HepG2 (cell line): Measurements from ENCODE around the gene CNDP1. TPM values are rescaled to one million over a fixed set of nuclear protein-coding genes. Genes with fewer than 3 reads are reported as not detected.

Experiments used
- ATAC-seq: fragments of 200-7000 bp; cut with Tn5 transposase; 3 replicates; pipeline ENCODE4 v1.9.1; 2020; ENCODE audit warnings: mild to moderate bottlenecking, moderate library complexity
- BruUV-seq: library from RNA; stranded (reverse); fragments of 400-500 nt; replicated peaks from 2 replicates; lab custom pipeline; 2021; lab: Mats Ljungman, UMichigan
- CTCF ChIA-PET: fragments of 300-600 bp; formaldehyde crosslinking; extraction: SDS; loops from one replicate; lab custom pipeline; 2021; ENCODE audit warnings: low total read pairs, inconsistent platforms, low intra/inter-chr PET ratio; lab: Yijun Ruan, JAX
- POLR2A ChIA-PET: fragments of 350-600 bp; sonication (Branson Sonifier 250); formaldehyde crosslinking; loops from one replicate; lab custom pipeline; 2020; ENCODE audit warnings: antibody characterized with exemption, inconsistent platforms; lab: Yijun Ruan, JAX
- DNase-seq: peaks from one replicate; pipeline ENCODE4 v3.0.0-alpha.2; 2015; ENCODE audit warnings: low spot score
- FAIRE-seq: peaks from 3 replicates; lab custom pipeline; 2011; peaks lifted over from hg19 to GRCh38; lab: Jason Lieb, UNC
- H2AFZ ChIP-seq: one replicate; pipeline ENCODE4 v1.6.1; 2011; ENCODE audit warnings: low read length, inconsistent platforms
- H3K27ac ChIP-seq: fragments of 300-600 bp; 3 replicates; pipeline ENCODE4 v1.8.0; 2011; ENCODE audit warnings: mixed run types, mild to moderate bottlenecking, mixed read lengths, low read length, inconsistent platforms; ENCODE audit not compliant: insufficient read depth; ENCODE audit errors: extremely low read length
- H3K27me3 ChIP-seq, 2 experiments: fragments of 200-600 bp in 1 of 2; 2 replicates in 1 of 2; 3 replicates in 1 of 2; pipeline versions ENCODE4 v1.6.0 to v1.8.0; 2011; ENCODE audit warnings: low read length in 2 of 2, mild to moderate bottlenecking in 2 of 2, moderate library complexity in 2 of 2, inconsistent platforms in 1 of 2; ENCODE audit not compliant: insufficient read depth in 2 of 2, control insufficient read depth in 1 of 2
- H3K36me3 ChIP-seq, 2 experiments: fragments of 200-600 bp in 1 of 2; replicated peaks in 1 of 2; 2 replicates in 1 of 2; 3 replicates in 1 of 2; pipeline versions ENCODE4 v1.5.1 to v1.8.0; 2011; ENCODE audit warnings: low read length in 2 of 2, inconsistent platforms in 1 of 2; ENCODE audit not compliant: insufficient read depth in 2 of 2, control insufficient read depth in 1 of 2
- H3K4me1 ChIP-seq: 2 replicates; pipeline ENCODE4 v1.5.1; 2012; ENCODE audit warnings: low read length, inconsistent platforms; ENCODE audit not compliant: insufficient read depth
- H3K4me2 ChIP-seq: 2 replicates; pipeline ENCODE4 v1.6.0; 2011; ENCODE audit warnings: low read depth, low read length, inconsistent platforms
- H3K4me3 ChIP-seq, 3 experiments: fragments of 200-600 bp in 1 of 3; sonication (generic), shearing (Covaris generic) in 1 of 3; replicated peaks in 1 of 3; 2 replicates each; pipeline ENCODE4 v1.5.1; 2011 to 2016; ENCODE audit warnings: low read length in 3 of 3, inconsistent platforms in 2 of 3, low read depth in 2 of 3, mild to moderate bottlenecking in 2 of 3, control low read depth in 1 of 3, mixed read lengths in 1 of 3; ENCODE audit not compliant: insufficient read depth in 1 of 3
- H3K79me2 ChIP-seq: one replicate; pipeline ENCODE4 v1.6.1; 2011; ENCODE audit warnings: low read length, inconsistent platforms; ENCODE audit not compliant: insufficient read depth
- H3K9ac ChIP-seq: 2 replicates; pipeline ENCODE4 v1.6.0; 2011; ENCODE audit warnings: mild to moderate bottlenecking, low read depth, low read length, inconsistent platforms; ENCODE audit not compliant: insufficient read depth
- H3K9me3 ChIP-seq: 2 replicates; pipeline ENCODE4 v1.5.1; 2012; ENCODE audit warnings: mild to moderate bottlenecking, low read length
- H4K20me1 ChIP-seq: 2 replicates; pipeline ENCODE4 v1.6.0; 2011; ENCODE audit warnings: inconsistent platforms, mild to moderate bottlenecking, low read length, moderate library complexity; ENCODE audit not compliant: insufficient read depth
- GZF1 ChIP-seq: sonication (generic); formaldehyde crosslinking; IDR thresholded peaks from 2 replicates; pipeline ENCODE4 v1.5.1; 2020; ENCODE audit warnings: mild to moderate bottlenecking, missing genetic modification reagents
- PPARG ChIP-seq: conservative IDR thresholded peaks from 2 replicates; pipeline ENCODE4 v1.6.1; 2016; ENCODE audit warnings: missing biosample characterization, missing genetic modification reagents
- RARG ChIP-seq: sonication (generic); formaldehyde crosslinking; IDR thresholded peaks from 2 replicates; pipeline ENCODE4 v1.4.0; 2020; ENCODE audit warnings: low read depth, mild to moderate bottlenecking, missing genetic modification reagents
- SMARCE1 ChIP-seq: fragments of 450-650 bp; IDR thresholded peaks from 2 replicates; pipeline ENCODE4 v1.6.1; 2017; ENCODE audit warnings: borderline replicate concordance
- TAF1 ChIP-seq: sonication (generic); formaldehyde crosslinking; IDR thresholded peaks from 2 replicates; pipeline ENCODE4 v1.4.0; 2020; ENCODE audit warnings: missing genetic modification reagents
- ZNF274 ChIP-seq: sonication (generic); formaldehyde crosslinking; IDR thresholded peaks from 2 replicates; pipeline ENCODE4 v1.5.1; 2020; ENCODE audit warnings: mild to moderate bottlenecking, missing genetic modification reagents
- WGBS: methylation state at CpG from one replicate; pipeline ENCODE4 v1.1.6; 2017; ENCODE audit warnings: low lambda C conversion rate; 5-methylcytosine and 5-hydroxymethylcytosine counted together
- in situ Hi-C: cut with HindIII; loops from 2 replicates; pipeline ENCODE4 v1.10.0; 2017; ENCODE audit warnings: low pct_unique_long_range_greater_than_20kb; ENCODE audit not compliant: extremely low pct_ligation_motif_present
- intact Hi-C: fragments of 100-400 bp; cut with micrococcal nuclease; formaldehyde crosslinking; loops from one replicate; pipeline ENCODE4 v1.10.0; 2022; ENCODE audit not compliant: unreplicated experiment
- polyA plus RNA-seq, 8 experiments: library from polyadenylated mRNA; depleted of rRNA in 3 of 8; stranded (reverse) in 7 of 8; unstranded in 1 of 8; fragments of >200 nt; fragmentation: Illumina TruSeq in 4 of 8; extraction: Trizol in 4 of 8; gene quantifications; 2 replicates each; pipeline versions ENCODE4 v1.2.1 to v1.2.3, GENCODE V29; 2011 to 2016; ENCODE audit warnings: low read depth in 4 of 8, missing spikeins in 1 of 8, mixed read lengths in 1 of 8; ENCODE audit not compliant: insufficient read depth in 1 of 8
- total RNA-seq, 5 experiments: library from RNA; depleted of rRNA; stranded (reverse); fragments of >200 nt; fragmentation: Illumina TruSeq; extraction: Trizol; gene quantifications; 2 replicates each; pipeline ENCODE4 v1.2.3, GENCODE V29; 2016; ENCODE audit warnings: low read depth in 1 of 5
- TF ChIP-seq, protein P1 (sequence below): sonication (generic); formaldehyde crosslinking; IDR thresholded peaks from 2 replicates; pipeline ENCODE4 v1.5.1; 2020; ENCODE audit warnings: mild to moderate bottlenecking, missing genetic modification reagents
- TF ChIP-seq, protein P2 (sequence below): sonication (generic); formaldehyde crosslinking; IDR thresholded peaks from 2 replicates; pipeline ENCODE4 v1.5.0; 2020; ENCODE audit warnings: mild to moderate bottlenecking, missing genetic modification reagents
- TF ChIP-seq, protein P3 (sequence below): sonication (generic); formaldehyde crosslinking; IDR thresholded peaks from 2 replicates; pipeline ENCODE4 v1.4.0; 2020; ENCODE audit warnings: missing genetic modification reagents

CNDP1 gene
- total and polyA plus RNA-seq, 2 of the 13 experiments (the other 11 are each of a cell fraction or from before 2014, with no cell fraction given) = 0.01 TPM; not detected in 1

DNA sequence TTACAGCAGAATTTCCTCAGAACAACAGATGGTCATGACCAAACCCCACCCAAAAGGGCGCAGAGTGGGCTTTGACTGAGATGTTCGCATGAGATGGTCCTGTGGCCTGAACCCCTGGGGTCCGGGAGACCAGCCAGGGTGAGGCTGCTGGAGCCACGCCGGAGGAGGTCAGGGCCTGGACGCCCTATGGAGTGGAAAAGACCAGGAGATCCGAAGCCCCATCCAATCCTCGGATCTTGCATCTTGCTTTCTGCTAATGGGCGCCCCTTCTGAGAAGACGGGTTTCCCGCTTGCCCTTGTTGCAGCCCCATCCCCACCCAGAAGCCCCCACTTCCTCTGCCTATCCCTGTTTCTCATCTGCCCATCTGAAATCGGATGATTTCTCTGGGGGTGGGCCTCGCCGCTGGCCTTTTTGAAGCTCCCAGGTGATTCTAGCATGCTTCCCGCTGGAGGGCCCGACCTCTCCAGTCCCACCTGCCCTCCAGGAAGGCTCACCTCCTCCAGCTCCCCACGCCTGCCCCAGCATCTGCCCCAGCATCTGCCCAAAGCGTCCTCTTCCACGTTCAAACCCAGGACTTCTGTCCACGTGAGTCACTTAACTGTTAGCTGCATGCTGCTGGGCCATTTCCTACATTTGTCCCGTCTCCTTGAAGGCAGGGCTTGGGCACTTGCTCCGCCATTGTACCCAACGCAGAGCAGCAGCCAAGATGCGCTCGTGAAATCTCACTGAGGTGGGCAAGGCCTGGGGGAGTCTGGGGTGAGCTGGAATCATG lies 4.3 kb upstream of the CNDP1 start:
- no peak overlapping the region for H3K4me3 ChIP-seq
- no peaks in the 10 kb centered on the region for H3K9me3 ChIP-seq
- peaks cover 2 to 5% of the 10 kb centered on the region in 2 experiments; a peak in 2 of 5 replicates for H3K27me3 ChIP-seq
- no peak overlapping the region for H3K27ac ChIP-seq
- intact Hi-C loops (no loop called here), in situ Hi-C loops (no loop called here)
- no TSS peak for BruUV-seq
- H3K4me2 ChIP-seq = no peak overlapping the region
- no peaks in the 10 kb centered on the region for H3K79me2 ChIP-seq
- 76% methylated on average over 23 of the region's 25 CpGs for WGBS
- ATAC-seq = no peak
- no peak for FAIRE-seq
- ChIA-PET CTCF (no interaction called here), POLR2A (interaction anchor here (3.9 kb wide), 1 partner anchor 12 kb away, joined by 15 read pairs; no protein-coding TSS in a partner anchor)
- DNase-seq = no peak
- H3K4me1 ChIP-seq = peaks cover 7% of the 10 kb centered on the region; the same call in 1 of the 2 replicates
- no peak overlapping the region for H2AFZ ChIP-seq
- TF ChIP-seq, protein P1, sequence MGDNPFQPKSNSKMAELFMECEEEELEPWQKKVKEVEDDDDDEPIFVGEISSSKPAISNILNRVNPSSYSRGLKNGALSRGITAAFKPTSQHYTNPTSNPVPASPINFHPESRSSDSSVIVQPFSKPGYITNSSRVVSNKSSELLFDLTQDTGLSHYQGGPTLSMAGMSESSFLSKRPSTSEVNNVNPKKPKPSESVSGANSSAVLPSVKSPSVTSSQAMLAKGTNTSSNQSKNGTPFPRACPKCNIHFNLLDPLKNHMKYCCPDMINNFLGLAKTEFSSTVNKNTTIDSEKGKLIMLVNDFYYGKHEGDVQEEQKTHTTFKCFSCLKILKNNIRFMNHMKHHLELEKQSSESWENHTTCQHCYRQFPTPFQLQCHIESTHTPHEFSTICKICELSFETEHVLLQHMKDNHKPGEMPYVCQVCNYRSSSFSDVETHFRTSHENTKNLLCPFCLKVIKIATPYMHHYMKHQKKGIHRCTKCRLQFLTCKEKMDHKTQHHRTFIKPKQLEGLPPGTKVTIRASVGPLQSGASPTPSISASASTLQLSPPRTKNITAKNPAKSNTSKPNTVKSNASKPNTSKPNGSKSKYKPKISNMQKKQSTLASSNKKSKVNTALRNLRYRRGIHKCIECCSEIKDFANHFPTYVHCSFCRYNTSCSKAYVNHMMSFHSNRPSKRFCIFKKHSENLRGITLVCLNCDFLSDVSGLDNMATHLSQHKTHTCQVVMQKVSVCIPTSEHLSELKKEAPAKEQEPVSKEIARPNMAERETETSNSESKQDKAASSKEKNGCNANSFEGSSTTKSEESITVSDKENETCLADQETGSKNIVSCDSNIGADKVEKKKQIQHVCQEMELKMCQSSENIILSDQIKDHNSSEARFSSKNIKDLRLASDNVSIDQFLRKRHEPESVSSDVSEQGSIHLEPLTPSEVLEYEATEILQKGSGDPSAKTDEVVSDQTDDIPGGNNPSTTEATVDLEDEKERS (CRISPR knock-in tag) = no peak
- TF ChIP-seq, protein P2, sequence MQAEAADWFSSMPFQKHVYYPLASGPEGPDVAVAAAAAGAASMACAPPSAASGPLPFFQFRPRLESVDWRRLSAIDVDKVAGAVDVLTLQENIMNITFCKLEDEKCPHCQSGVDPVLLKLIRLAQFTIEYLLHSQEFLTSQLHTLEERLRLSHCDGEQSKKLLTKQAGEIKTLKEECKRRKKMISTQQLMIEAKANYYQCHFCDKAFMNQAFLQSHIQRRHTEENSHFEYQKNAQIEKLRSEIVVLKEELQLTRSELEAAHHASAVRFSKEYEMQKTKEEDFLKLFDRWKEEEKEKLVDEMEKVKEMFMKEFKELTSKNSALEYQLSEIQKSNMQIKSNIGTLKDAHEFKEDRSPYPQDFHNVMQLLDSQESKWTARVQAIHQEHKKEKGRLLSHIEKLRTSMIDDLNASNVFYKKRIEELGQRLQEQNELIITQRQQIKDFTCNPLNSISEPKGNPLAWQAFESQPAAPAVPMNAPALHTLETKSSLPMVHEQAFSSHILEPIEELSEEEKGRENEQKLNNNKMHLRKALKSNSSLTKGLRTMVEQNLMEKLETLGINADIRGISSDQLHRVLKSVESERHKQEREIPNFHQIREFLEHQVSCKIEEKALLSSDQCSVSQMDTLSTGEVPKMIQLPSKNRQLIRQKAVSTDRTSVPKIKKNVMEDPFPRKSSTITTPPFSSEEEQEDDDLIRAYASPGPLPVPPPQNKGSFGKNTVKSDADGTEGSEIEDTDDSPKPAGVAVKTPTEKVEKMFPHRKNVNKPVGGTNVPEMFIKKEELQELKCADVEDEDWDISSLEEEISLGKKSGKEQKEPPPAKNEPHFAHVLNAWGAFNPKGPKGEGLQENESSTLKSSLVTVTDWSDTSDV (CRISPR knock-in tag) = no peak
- TF ChIP-seq, protein P3, sequence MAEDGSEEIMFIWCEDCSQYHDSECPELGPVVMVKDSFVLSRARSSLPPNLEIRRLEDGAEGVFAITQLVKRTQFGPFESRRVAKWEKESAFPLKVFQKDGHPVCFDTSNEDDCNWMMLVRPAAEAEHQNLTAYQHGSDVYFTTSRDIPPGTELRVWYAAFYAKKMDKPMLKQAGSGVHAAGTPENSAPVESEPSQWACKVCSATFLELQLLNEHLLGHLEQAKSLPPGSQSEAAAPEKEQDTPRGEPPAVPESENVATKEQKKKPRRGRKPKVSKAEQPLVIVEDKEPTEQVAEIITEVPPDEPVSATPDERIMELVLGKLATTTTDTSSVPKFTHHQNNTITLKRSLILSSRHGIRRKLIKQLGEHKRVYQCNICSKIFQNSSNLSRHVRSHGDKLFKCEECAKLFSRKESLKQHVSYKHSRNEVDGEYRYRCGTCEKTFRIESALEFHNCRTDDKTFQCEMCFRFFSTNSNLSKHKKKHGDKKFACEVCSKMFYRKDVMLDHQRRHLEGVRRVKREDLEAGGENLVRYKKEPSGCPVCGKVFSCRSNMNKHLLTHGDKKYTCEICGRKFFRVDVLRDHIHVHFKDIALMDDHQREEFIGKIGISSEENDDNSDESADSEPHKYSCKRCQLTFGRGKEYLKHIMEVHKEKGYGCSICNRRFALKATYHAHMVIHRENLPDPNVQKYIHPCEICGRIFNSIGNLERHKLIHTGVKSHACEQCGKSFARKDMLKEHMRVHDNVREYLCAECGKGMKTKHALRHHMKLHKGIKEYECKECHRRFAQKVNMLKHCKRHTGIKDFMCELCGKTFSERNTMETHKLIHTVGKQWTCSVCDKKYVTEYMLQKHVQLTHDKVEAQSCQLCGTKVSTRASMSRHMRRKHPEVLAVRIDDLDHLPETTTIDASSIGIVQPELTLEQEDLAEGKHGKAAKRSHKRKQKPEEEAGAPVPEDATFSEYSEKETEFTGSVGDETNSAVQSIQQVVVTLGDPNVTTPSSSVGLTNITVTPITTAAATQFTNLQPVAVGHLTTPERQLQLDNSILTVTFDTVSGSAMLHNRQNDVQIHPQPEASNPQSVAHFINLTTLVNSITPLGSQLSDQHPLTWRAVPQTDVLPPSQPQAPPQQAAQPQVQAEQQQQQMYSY (CRISPR knock-in tag) = no peak
- TF ChIP-seq PPARG = no peak
- TF ChIP-seq ZNF274 = no peak
- no peak for TF ChIP-seq SMARCE1
- no peak for TF ChIP-seq RARG (CRISPR knock-in tag)
- TF ChIP-seq TAF1 (CRISPR knock-in tag) = no peak
- TF ChIP-seq GZF1 = no peak
- no peak overlapping the region for H3K9ac ChIP-seq
- H3K36me3 ChIP-seq = no peaks in the 10 kb centered on the region
- no peaks in the 10 kb centered on the region for H4K20me1 ChIP-seq
